SK-N-SH treated with all-trans-retinoic acid at 6 μM for 48 hours (cell line): ENCODE data around the gene DAB2IP.

Experiments used
- ATAC-seq: fragments of 200-7000 bp; cut with Tn5 transposase; 3 replicates; pipeline ENCODE4 v1.9.1; 2020; ENCODE audit warnings: mild to moderate bottlenecking, moderate library complexity
- ARNTL ChIP-seq: fragments of 450-650 bp; formaldehyde crosslinking; IDR thresholded peaks from 2 replicates; pipeline ENCODE4 v1.5.0; 2020; ENCODE audit warnings: low read depth, mild to moderate bottlenecking, moderate library complexity, borderline replicate concordance
- BACH2 ChIP-seq: fragments of 250-450 bp; sonication (Bioruptor Pico); IDR thresholded peaks from 2 replicates; pipeline ENCODE4 v1.9.0; 2021; ENCODE audit warnings: mild to moderate bottlenecking, borderline replicate concordance
- CSDC2 ChIP-seq: fragments of 250-450 bp; sonication (Bioruptor Pico); IDR thresholded peaks from 2 replicates; pipeline ENCODE4 v1.5.0; 2020; ENCODE audit warnings: mild to moderate bottlenecking, moderate library complexity
- ESRRG ChIP-seq: fragments of 250-450 bp; sonication (Bioruptor Pico); IDR thresholded peaks from 2 replicates; pipeline ENCODE4 v1.6.1; 2021; ENCODE audit warnings: mild to moderate bottlenecking
- GLIS3 ChIP-seq: fragments of 250-450 bp; sonication (Bioruptor Pico); IDR thresholded peaks from 2 replicates; pipeline ENCODE4 v1.5.0; 2020; ENCODE audit warnings: mild to moderate bottlenecking, moderate library complexity
- ISL1 ChIP-seq: fragments of 250-450 bp; sonication (Bioruptor Pico); IDR thresholded peaks from 2 replicates; pipeline ENCODE4 v2.1.2; 2022; ENCODE audit warnings: mild to moderate bottlenecking, moderate library complexity
- OSR1 ChIP-seq: fragments of 250-450 bp; sonication (Bioruptor Pico); IDR thresholded peaks from 2 replicates; pipeline ENCODE4 v1.8.0; 2022; ENCODE audit warnings: moderate library complexity, mild to moderate bottlenecking, inconsistent platforms
- PPARA ChIP-seq: fragments of 250-450 bp; sonication (Bioruptor Pico); IDR thresholded peaks from 2 replicates; pipeline ENCODE4 v1.5.0; 2020; ENCODE audit warnings: mild to moderate bottlenecking, borderline replicate concordance
- RARB ChIP-seq: fragments of 250-450 bp; sonication (Bioruptor Pico); IDR thresholded peaks from 2 replicates; pipeline ENCODE4 v1.8.0; 2021; ENCODE audit warnings: mild to moderate bottlenecking, moderate library complexity
- SNAI2 ChIP-seq: fragments of 250-450 bp; sonication (Bioruptor Pico); IDR thresholded peaks from 2 replicates; pipeline ENCODE4 v1.5.0; 2020; ENCODE audit warnings: mild to moderate bottlenecking, moderate library complexity
- TCF4 ChIP-seq: fragments of 250-450 bp; sonication (Bioruptor Pico); IDR thresholded peaks from 2 replicates; pipeline ENCODE4 v1.8.0; 2021; ENCODE audit warnings: mild to moderate bottlenecking, moderate library complexity, borderline replicate concordance
- TOX ChIP-seq: fragments of 250-450 bp; sonication (Bioruptor Pico); IDR thresholded peaks from 2 replicates; pipeline ENCODE4 v1.8.0; 2021; ENCODE audit warnings: mild to moderate bottlenecking, moderate library complexity, borderline replicate concordance
- ZC3H10 ChIP-seq: fragments of 250-450 bp; sonication (Bioruptor Pico); IDR thresholded peaks from 2 replicates; pipeline ENCODE4 v1.5.1; 2021; ENCODE audit warnings: mild to moderate bottlenecking, moderate library complexity
- ZFP3 ChIP-seq: fragments of 250-450 bp; sonication (Bioruptor Pico); IDR thresholded peaks from 2 replicates; pipeline ENCODE4 v1.5.0; 2020; ENCODE audit warnings: mild to moderate bottlenecking, moderate library complexity
- ZFP30 ChIP-seq: fragments of 450-650 bp; formaldehyde crosslinking; IDR thresholded peaks from 2 replicates; pipeline ENCODE4 v1.5.0; 2022; ENCODE audit warnings: mild to moderate bottlenecking, moderate library complexity
- ZNF565 ChIP-seq: fragments of 450-650 bp; formaldehyde crosslinking; conservative IDR thresholded peaks from 2 replicates; pipeline ENCODE4 v1.5.0; 2020; ENCODE audit warnings: low read depth, mild to moderate bottlenecking, moderate library complexity
- ZNF70 ChIP-seq: fragments of 450-650 bp; formaldehyde crosslinking; IDR thresholded peaks from 2 replicates; pipeline ENCODE4 v1.5.0; 2020; ENCODE audit warnings: mild to moderate bottlenecking, moderate library complexity
- ZNF8 ChIP-seq: fragments of 450-650 bp; formaldehyde crosslinking; IDR thresholded peaks from 2 replicates; pipeline ENCODE4 v1.5.0; 2020; ENCODE audit warnings: mild to moderate bottlenecking, moderate library complexity
- TF ChIP-seq, protein P1 (sequence below): fragments of 250-450 bp; sonication (Bioruptor Pico); IDR thresholded peaks from 2 replicates; pipeline ENCODE4 v1.5.1; 2021; ENCODE audit warnings: mild to moderate bottlenecking, moderate library complexity
- TF ChIP-seq, protein P2 (sequence below): fragments of 250-450 bp; sonication (Bioruptor Pico); IDR thresholded peaks from 2 replicates; pipeline ENCODE4 v1.8.0; 2020; ENCODE audit warnings: mild to moderate bottlenecking, moderate library complexity, borderline replicate concordance
- TF ChIP-seq, protein P3 (sequence below): fragments of 250-450 bp; sonication (Bioruptor Pico); IDR thresholded peaks from 2 replicates; pipeline ENCODE4 v1.5.0; 2020; ENCODE audit warnings: mild to moderate bottlenecking, moderate library complexity
- TF ChIP-seq, protein P4 (sequence below): fragments of 250-450 bp; sonication (Bioruptor Pico); IDR thresholded peaks from 2 replicates; pipeline ENCODE4 v1.8.0; 2021; ENCODE audit warnings: low read depth, mild to moderate bottlenecking, moderate library complexity, borderline replicate concordance
- TF ChIP-seq, protein P5 (sequence below): fragments of 250-450 bp; sonication (Bioruptor Pico); IDR thresholded peaks from 2 replicates; pipeline ENCODE4 v1.5.1; 2020; ENCODE audit warnings: low read depth, mild to moderate bottlenecking, moderate library complexity

DAB2IP gene

DNA sequence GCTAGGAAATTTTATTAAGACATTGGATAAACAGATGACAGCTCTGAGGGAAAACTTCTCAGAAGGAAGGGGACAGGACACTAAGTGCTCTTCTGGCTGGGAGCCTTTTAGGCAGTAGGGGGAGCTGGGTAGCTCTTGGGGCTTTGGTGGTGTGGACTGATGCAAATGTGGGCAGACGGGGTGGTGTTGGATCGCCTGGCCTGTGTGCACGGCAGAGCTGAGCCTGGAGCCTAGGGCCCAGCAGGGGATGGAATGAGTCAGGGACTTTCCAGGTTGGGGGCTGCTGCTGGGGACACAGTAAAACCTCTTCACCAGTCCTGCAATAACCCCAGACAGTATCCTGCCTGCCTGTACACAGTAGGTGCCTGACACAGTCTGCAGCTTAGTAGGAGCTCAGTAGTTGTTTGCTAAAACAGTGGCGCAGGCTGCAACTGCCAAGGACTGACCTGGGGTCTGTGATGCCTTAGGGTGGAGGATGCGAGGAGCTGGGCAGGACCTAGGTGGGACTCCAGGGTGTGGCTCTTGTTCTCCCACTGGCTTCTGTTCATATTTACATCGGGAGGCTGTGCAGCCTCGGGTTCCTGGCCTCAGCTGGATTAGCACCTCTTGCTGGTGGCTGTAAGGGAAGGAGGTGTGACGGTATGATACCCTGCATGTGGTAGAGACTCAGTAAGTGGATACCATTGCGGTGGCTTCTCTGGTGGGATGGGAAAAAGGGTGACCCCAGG lies 83.8 kb downstream of the DAB2IP start:
- no peak for TF ChIP-seq ZFP30
- TF ChIP-seq RARB (CRISPR knock-in tag) = no peak
- no peak for TF ChIP-seq ZNF8 (CRISPR knock-in tag)
- TF ChIP-seq PPARA (CRISPR knock-in tag) = no peak
- no peak for TF ChIP-seq ZNF565 (CRISPR knock-in tag)
- TF ChIP-seq, protein P1, sequence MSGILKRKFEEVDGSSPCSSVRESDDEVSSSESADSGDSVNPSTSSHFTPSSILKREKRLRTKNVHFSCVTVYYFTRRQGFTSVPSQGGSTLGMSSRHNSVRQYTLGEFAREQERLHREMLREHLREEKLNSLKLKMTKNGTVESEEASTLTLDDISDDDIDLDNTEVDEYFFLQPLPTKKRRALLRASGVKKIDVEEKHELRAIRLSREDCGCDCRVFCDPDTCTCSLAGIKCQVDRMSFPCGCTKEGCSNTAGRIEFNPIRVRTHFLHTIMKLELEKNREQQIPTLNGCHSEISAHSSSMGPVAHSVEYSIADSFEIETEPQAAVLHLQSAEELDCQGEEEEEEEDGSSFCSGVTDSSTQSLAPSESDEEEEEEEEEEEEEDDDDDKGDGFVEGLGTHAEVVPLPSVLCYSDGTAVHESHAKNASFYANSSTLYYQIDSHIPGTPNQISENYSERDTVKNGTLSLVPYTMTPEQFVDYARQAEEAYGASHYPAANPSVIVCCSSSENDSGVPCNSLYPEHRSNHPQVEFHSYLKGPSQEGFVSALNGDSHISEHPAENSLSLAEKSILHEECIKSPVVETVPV (CRISPR knock-in tag) = no peak
- TF ChIP-seq ZNF70 (CRISPR knock-in tag) = no peak
- no peak for TF ChIP-seq ISL1 (CRISPR knock-in tag)
- no peak for TF ChIP-seq ZC3H10 (CRISPR knock-in tag)
- TF ChIP-seq, protein P2, sequence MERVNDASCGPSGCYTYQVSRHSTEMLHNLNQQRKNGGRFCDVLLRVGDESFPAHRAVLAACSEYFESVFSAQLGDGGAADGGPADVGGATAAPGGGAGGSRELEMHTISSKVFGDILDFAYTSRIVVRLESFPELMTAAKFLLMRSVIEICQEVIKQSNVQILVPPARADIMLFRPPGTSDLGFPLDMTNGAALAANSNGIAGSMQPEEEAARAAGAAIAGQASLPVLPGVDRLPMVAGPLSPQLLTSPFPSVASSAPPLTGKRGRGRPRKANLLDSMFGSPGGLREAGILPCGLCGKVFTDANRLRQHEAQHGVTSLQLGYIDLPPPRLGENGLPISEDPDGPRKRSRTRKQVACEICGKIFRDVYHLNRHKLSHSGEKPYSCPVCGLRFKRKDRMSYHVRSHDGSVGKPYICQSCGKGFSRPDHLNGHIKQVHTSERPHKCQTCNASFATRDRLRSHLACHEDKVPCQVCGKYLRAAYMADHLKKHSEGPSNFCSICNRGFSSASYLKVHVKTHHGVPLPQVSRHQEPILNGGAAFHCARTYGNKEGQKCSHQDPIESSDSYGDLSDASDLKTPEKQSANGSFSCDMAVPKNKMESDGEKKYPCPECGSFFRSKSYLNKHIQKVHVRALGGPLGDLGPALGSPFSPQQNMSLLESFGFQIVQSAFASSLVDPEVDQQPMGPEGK (CRISPR knock-in tag) = no peak
- TF ChIP-seq CSDC2 (CRISPR knock-in tag) = no peak
- TF ChIP-seq, protein P3, sequence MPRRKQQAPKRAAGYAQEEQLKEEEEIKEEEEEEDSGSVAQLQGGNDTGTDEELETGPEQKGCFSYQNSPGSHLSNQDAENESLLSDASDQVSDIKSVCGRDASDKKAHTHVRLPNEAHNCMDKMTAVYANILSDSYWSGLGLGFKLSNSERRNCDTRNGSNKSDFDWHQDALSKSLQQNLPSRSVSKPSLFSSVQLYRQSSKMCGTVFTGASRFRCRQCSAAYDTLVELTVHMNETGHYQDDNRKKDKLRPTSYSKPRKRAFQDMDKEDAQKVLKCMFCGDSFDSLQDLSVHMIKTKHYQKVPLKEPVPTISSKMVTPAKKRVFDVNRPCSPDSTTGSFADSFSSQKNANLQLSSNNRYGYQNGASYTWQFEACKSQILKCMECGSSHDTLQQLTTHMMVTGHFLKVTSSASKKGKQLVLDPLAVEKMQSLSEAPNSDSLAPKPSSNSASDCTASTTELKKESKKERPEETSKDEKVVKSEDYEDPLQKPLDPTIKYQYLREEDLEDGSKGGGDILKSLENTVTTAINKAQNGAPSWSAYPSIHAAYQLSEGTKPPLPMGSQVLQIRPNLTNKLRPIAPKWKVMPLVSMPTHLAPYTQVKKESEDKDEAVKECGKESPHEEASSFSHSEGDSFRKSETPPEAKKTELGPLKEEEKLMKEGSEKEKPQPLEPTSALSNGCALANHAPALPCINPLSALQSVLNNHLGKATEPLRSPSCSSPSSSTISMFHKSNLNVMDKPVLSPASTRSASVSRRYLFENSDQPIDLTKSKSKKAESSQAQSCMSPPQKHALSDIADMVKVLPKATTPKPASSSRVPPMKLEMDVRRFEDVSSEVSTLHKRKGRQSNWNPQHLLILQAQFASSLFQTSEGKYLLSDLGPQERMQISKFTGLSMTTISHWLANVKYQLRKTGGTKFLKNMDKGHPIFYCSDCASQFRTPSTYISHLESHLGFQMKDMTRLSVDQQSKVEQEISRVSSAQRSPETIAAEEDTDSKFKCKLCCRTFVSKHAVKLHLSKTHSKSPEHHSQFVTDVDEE = no peak
- TF ChIP-seq TOX (CRISPR knock-in tag) = no peak
- TF ChIP-seq GLIS3 (CRISPR knock-in tag) = no peak
- no peak for TF ChIP-seq OSR1 (CRISPR knock-in tag)
- TF ChIP-seq BACH2 = no peak
- ATAC-seq = peak; percentile 86

DNA sequence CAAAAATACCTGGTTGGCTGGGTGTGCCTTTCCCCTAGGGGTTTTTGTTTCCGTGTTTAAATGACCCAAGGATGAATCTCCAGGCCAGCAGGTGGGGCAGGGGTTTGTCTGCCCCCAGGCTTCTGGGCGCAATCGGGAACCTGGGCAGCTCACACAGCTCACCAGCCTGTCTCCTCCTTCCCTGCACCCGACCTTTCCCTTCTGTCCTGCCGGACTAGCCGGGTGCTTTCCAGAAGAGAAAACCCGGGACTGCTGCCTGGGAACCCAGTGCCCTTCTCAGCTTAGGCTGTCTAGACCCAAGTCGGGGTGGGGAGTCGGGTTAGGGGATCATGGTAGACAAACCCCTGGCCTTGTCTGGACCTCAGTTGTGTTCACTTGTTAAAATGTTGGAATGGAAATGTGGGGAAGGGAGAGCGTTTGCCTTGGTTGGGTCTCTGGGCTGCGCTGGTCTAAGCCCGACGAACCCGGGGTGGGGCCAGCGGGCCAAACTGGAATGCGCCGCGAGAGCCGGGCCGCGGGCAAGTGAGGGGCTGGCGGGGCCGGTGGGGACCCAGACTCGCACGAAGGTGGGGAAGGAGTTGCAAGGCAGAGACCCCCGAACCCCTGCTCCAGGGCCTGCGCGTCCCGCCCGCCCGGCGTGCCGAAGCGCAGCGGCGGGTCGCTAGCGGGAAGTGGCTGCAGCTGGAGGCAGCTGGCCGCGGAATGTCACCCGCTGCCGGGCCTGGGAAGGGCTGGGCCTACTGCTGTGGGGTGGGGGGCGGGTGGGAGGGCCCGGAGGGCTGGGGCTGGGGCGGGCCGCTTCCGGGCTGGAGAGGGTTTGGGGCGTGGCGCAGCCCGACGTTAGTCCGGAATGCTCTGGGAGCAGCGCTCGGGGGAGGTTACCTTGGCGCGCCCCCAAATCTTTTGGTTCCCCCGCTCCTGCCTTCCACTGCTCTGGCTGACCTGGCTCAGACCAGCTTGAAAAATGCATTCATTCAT lies 84.6 kb downstream of the DAB2IP start:
- TF ChIP-seq PPARA (CRISPR knock-in tag) (no peak), TOX (CRISPR knock-in tag) (no peak), SNAI2 (CRISPR knock-in tag) (no peak), ZNF8 (CRISPR knock-in tag) (no peak), ZC3H10 (CRISPR knock-in tag) (no peak), CSDC2 (CRISPR knock-in tag) (no peak), ZFP3 (CRISPR knock-in tag) (no peak), ESRRG (CRISPR knock-in tag) (no peak), RARB (CRISPR knock-in tag) (no peak), ISL1 (CRISPR knock-in tag) (no peak), ARNTL (no peak), OSR1 (CRISPR knock-in tag) (no peak), TCF4 (CRISPR knock-in tag) (no peak), ZNF565 (CRISPR knock-in tag) (no peak), GLIS3 (CRISPR knock-in tag) (no peak)
- TF ChIP-seq, protein P4, sequence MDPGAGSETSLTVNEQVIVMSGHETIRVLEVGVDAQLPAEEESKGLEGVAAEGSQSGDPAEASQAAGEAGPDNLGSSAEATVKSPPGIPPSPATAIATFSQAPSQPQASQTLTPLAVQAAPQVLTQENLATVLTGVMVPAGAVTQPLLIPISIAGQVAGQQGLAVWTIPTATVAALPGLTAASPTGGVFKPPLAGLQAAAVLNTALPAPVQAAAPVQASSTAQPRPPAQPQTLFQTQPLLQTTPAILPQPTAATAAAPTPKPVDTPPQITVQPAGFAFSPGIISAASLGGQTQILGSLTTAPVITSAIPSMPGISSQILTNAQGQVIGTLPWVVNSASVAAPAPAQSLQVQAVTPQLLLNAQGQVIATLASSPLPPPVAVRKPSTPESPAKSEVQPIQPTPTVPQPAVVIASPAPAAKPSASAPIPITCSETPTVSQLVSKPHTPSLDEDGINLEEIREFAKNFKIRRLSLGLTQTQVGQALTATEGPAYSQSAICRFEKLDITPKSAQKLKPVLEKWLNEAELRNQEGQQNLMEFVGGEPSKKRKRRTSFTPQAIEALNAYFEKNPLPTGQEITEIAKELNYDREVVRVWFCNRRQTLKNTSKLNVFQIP (CRISPR knock-in tag) = no peak
- TF ChIP-seq, protein P3 = no peak
- TF ChIP-seq, protein P5, sequence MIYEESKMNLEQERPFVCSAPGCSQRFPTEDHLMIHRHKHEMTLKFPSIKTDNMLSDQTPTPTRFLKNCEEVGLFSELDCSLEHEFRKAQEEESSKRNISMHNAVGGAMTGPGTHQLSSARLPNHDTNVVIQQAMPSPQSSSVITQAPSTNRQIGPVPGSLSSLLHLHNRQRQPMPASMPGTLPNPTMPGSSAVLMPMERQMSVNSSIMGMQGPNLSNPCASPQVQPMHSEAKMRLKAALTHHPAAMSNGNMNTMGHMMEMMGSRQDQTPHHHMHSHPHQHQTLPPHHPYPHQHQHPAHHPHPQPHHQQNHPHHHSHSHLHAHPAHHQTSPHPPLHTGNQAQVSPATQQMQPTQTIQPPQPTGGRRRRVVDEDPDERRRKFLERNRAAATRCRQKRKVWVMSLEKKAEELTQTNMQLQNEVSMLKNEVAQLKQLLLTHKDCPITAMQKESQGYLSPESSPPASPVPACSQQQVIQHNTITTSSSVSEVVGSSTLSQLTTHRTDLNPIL (CRISPR knock-in tag) = no peak
- TF ChIP-seq, protein P1 (CRISPR knock-in tag) = no peak
- ATAC-seq = no peak
